Progenitor cell of endocrine pancreas (in vitro differentiated cells): ENCODE measurements around the gene APOBEC3B. TPM values are rescaled to one million over a fixed set of nuclear protein-coding genes. Genes with fewer than 3 reads are reported as not detected.
"Not testable (repeated sequence)": the region's sequence is repeated elsewhere in the genome, so short reads cannot be mapped to it uniquely, and the experiment has no call there.

Source experiments
- DNase-seq: peaks from one replicate; pipeline ENCODE4 v3.0.0; 2021; ENCODE audit warnings: low spot score; ENCODE audit not compliant: unreplicated experiment
- H3K27ac Mint-ChIP-seq: 2 replicates; pipeline ENCODE4 v1.8.0; 2021; ENCODE audit warnings: mild to moderate bottlenecking, moderate library complexity, mixed read lengths
- H3K27me3 Mint-ChIP-seq: 2 replicates; pipeline ENCODE4 v1.8.0; 2021; ENCODE audit warnings: mixed read lengths
- H3K36me3 Mint-ChIP-seq: 2 replicates; pipeline ENCODE4 v1.8.0; 2022; ENCODE audit warnings: mixed read lengths; ENCODE audit not compliant: insufficient read depth
- H3K4me1 Mint-ChIP-seq: 2 replicates; pipeline ENCODE4 v1.8.0; 2021; ENCODE audit warnings: low read depth, mixed read lengths
- H3K4me3 Mint-ChIP-seq: 2 replicates; pipeline ENCODE4 v1.8.0; 2021; ENCODE audit warnings: low read depth, mild to moderate bottlenecking, moderate library complexity, mixed read lengths
- H3K9me3 Mint-ChIP-seq: 2 replicates; pipeline ENCODE4 v1.8.0; 2021; ENCODE audit warnings: low read depth, mixed read lengths
- total RNA-seq: library from RNA; stranded (reverse); gene quantifications from 2 replicates; pipeline ENCODE4 v1.2.1, GENCODE V29; 2021
- TF ChIP-seq, protein P1 (sequence below): fragments of 200-600 bp; sonication (generic); IDR thresholded peaks from one replicate; pipeline ENCODE4 v1.5.0; 2021; ENCODE audit warnings: antibody characterized with exemption, mild to moderate bottlenecking; ENCODE audit not compliant: unreplicated experiment

APOBEC3B gene
- total RNA-seq, 1 donor from 2014 or later: 10.1 TPM

DNA sequence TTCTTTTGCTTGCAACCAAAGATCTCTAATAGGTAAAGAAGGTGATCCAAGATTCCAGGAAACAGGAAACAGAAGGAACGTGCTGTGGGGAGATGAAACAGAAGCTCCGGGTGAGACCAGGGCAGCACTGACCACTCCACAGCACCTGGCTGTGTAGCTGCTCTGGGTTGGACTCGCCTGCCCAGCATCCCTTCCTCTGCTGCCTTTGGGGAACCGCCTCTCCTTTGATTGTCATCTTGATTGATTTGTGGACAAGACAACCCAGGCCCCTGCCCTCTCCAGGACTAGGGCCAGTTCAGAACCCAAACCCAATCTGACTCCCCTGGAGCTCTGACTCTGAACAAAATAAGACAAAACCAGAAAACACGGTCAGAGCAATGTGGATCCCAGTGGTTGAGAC, 39.4 kb upstream of the APOBEC3B start:
- Mint-ChIP-seq H3K36me3 (no peaks in the 10 kb centered on the region), H3K27me3 (peaks cover 61% of the 10 kb centered on the region), H3K4me3 (no peak overlapping the region), H3K27ac (no peak overlapping the region), H3K4me1 (peaks cover 1% of the 10 kb centered on the region), H3K9me3 (no peaks in the 10 kb centered on the region)
- TF ChIP-seq, protein P1, sequence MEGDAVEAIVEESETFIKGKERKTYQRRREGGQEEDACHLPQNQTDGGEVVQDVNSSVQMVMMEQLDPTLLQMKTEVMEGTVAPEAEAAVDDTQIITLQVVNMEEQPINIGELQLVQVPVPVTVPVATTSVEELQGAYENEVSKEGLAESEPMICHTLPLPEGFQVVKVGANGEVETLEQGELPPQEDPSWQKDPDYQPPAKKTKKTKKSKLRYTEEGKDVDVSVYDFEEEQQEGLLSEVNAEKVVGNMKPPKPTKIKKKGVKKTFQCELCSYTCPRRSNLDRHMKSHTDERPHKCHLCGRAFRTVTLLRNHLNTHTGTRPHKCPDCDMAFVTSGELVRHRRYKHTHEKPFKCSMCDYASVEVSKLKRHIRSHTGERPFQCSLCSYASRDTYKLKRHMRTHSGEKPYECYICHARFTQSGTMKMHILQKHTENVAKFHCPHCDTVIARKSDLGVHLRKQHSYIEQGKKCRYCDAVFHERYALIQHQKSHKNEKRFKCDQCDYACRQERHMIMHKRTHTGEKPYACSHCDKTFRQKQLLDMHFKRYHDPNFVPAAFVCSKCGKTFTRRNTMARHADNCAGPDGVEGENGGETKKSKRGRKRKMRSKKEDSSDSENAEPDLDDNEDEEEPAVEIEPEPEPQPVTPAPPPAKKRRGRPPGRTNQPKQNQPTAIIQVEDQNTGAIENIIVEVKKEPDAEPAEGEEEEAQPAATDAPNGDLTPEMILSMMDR: no peak
- DNase-seq: no peak

DNA sequence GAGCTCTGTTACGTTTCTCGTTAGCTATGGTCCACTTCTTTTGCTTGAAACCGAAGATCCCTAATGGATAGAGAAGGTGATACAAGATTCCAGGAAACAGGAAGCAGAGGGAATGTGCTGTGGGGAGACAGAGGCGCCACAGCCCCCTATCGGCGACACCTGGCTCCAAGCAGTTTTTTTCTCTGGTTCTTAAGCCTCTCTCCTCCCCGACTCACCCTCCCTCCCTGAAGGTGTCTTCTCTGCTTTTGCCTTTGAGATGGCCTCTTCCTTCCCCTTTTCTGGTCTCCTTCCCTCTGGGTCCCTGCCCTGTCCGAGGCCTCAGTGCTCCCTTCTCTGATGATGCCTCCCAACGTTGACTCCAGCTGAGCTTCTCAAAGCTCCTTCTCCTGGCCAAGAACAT, 38.9 kb upstream of the APOBEC3B start:
- no peak for DNase-seq
- Mint-ChIP-seq H3K4me1 (peaks cover 1% of the 10 kb centered on the region), H3K27ac (no peak overlapping the region), H3K27me3 (peaks cover 61% of the 10 kb centered on the region), H3K36me3 (no peaks in the 10 kb centered on the region), H3K9me3 (no peaks in the 10 kb centered on the region), H3K4me3 (no peak overlapping the region)
- TF ChIP-seq, protein P1: no peak

DNA sequence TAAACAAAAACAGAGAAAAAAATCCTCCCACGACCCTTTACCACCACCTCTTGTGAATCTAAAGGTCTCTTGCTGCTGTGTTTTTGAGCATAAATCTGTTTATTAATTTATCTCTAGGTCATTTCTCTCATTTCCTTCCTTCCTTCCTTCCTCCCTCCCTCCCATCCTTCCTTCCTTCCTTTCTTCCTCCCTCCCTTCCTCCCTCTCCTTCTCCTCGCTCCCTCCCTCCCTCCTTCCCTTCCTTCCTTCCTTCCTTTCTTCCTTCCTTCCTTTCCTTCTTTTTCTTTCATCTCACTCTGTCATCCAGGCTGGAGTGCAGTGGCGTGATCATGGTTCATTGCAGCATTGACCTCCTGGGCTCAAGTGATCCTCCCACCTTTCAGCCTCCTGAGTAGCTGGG, 38.3 kb upstream of the APOBEC3B start:
- H3K36me3 Mint-ChIP-seq: no peaks in the 10 kb centered on the region
- no peak overlapping the region for H3K27ac Mint-ChIP-seq
- H3K4me1 Mint-ChIP-seq: peaks cover 1% of the 10 kb centered on the region
- no peak for DNase-seq
- no peak overlapping the region for H3K4me3 Mint-ChIP-seq
- H3K9me3 Mint-ChIP-seq: no peaks in the 10 kb centered on the region
- H3K27me3 Mint-ChIP-seq: peaks cover 60% of the 10 kb centered on the region
- TF ChIP-seq, protein P1: no peak

DNA sequence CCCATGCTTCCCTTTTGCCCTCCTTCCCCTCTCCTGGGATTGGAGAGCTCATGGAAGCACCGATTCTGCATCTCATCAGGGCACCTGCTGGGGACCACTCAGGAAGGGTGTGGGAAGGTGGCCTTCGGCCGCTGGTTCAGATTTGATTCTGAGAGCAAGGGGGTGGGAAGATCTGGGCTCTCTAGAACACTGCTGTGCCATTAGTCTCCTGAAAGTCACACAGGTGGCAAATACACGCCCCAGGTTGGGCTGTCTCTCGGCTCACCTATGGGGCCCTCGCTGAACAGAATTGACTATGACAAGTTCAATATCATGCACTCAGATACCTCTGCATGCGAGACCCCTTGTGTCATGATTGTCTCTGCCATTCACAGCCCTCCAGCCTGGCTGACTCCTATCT, 37.5 kb upstream of the APOBEC3B start:
- Mint-ChIP-seq H3K36me3 (no peaks in the 10 kb centered on the region), H3K27ac (no peak overlapping the region), H3K9me3 (no peaks in the 10 kb centered on the region), H3K4me1 (peaks cover 1% of the 10 kb centered on the region), H3K4me3 (no peak overlapping the region), H3K27me3 (peaks cover 57% of the 10 kb centered on the region)
- TF ChIP-seq, protein P1: no peak
- no peak for DNase-seq

DNA sequence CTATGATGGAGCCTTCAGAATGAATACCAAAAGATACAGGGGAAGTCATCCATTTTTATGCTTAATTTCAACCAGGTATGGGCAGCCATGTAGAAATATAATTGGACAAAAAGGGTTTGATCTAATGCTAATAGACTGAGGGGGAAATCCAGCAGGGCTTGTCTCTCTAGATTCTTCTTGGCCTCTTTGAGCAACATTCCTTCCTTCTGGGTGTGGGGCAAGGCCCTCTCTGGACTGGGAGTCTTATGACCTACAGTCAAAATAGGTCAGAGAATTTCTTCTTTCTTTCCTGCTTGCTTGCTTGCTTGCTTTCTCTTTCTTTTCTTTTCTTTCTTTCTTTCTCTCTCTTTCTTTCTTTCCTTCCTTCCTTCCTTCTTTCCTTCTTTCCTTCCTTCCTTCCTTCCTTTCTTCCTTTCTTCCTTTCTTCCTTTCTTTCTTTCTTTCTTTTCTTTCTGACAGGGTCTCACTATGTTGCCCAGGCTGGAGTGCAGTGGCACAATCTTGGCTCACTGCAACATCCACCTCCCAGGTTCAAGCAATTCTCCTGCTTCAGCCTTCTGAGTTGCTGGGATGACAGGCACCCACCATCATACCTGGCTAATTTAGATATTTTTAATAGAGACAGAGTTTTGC, 36.3 kb upstream of the APOBEC3B start:
- H3K27ac Mint-ChIP-seq, DNase-seq, H3K36me3 Mint-ChIP-seq, H3K4me1 Mint-ChIP-seq, H3K4me3 Mint-ChIP-seq, H3K9me3 Mint-ChIP-seq: not testable (repeated sequence)
- H3K27me3 Mint-ChIP-seq: peaks cover 51% of the 10 kb centered on the region

DNA sequence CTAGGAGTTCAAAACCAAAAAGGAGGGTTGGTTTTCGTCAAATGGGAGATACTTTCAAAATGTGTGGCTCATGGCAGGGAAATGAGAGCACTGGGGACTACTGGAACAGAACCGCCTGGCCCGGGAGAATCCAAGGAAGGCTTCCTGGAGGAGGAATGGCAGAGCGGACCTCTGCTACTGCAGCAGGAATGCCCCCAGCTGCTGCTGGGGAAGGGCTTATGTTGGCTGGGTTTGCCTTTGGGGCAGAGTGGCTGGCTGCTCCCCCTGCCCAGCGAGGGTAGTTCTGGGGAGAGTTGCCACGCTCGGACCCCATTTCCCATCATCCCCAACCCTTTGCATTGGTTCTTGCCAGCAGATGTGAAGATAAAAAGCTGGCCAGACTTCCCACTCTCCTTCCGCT, 35.4 kb upstream of the APOBEC3B start:
- H3K36me3 Mint-ChIP-seq: no peaks in the 10 kb centered on the region
- peaks cover 44% of the 10 kb centered on the region for H3K27me3 Mint-ChIP-seq
- DNase-seq: no peak
- no peak overlapping the region for H3K27ac Mint-ChIP-seq
- TF ChIP-seq, protein P1: no peak
- no peaks in the 10 kb centered on the region for H3K9me3 Mint-ChIP-seq
- peaks cover 2% of the 10 kb centered on the region for H3K4me1 Mint-ChIP-seq
- no peak overlapping the region for H3K4me3 Mint-ChIP-seq
